ENCODE results near the gene PNRC1.
"Not testable (repeated sequence)": the region's sequence is repeated elsewhere in the genome, so short reads cannot be mapped to it uniquely, and the experiment has no call there.

The PNRC1 gene

DNA sequence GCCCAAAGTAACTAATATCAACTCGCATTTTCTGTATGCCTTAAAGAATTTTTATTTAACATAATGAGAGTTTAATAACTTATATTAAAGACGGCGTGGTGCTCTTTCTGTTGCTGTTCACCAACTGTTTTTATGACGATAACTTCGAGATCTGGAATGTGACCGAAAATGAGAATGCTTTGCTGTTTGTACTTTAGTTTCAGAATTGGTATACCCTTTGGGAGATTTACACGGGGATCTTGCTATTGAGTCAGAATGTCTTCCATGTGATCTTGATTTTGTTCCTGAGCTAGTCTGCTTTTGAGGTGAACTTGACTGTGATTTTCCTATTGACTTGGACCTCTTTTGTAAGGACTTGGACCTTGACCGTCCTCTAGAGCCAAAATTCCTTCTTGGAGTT is 17.9 kb downstream of the PNRC1 start:
- no peak for DNase-seq (ENCODE audit: low read depth in 2 of 3, low spot score in 2 of 3)

DNA sequence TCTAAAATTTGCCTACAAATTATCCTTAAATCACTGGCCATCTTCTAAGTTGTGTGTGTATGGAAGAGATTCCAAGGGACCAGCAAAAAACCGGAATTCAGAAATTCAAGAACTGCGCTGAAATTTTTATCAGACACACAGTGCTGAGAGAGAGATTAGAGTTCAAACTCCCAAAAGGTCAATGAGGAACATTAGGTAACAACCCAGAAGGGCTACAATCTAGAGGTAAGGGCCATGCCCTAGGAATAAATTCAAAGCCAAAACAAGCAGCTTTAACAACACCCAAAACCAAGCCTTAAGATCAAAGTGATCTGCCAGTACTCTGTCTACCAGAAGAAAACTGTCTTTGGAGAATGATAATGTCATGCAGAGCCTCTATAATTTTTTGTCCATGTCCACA is 19.6 kb downstream of the PNRC1 start:
- DNase-seq (ENCODE audit: low read depth in 2 of 3, low spot score in 2 of 3): no peak

DNA sequence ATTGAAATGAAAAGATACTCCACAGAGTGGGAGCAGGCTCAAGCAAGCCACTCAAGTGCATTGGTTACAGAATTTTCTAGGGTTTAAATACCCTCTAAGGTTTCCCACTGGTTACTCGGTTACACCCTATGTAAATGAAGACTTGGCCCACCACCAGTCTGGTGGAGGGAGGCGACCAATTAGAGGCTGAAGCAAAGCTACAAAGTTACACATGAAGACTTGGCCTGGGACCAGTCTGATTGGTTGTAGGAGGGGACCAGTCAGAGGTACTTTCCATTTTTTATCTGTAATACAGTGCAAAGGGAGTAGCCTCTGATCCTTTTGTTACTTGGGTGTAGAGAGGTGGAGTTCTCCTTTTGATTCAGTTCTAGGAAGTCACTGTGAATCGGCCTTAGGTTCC is 29.7 kb downstream of the PNRC1 start:
- no peak for DNase-seq (ENCODE audit: low read depth in 2 of 3, low spot score in 2 of 3)

DNA sequence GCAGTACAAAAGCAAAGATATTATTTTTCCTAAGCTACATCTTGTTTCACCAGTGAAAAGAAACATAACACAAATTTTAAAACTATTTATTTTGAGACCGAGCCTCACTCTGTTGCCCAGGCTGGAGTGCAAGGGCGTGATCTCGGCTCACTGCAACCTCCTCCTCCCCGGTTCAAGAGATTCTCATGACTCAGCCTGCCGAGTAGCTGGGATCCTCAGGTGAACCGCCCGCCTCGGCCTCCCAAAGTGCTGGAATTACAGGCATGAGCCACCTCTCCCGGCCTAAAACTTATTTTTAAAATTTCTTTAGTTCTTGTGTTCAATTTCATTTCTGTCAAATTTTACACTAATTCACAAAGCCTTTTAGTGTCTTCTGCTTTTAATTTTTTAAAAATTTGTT is 31.4 kb downstream of the PNRC1 start:
- DNase-seq (ENCODE audit: low read depth in 2 of 3, low spot score in 2 of 3): no peak

DNA sequence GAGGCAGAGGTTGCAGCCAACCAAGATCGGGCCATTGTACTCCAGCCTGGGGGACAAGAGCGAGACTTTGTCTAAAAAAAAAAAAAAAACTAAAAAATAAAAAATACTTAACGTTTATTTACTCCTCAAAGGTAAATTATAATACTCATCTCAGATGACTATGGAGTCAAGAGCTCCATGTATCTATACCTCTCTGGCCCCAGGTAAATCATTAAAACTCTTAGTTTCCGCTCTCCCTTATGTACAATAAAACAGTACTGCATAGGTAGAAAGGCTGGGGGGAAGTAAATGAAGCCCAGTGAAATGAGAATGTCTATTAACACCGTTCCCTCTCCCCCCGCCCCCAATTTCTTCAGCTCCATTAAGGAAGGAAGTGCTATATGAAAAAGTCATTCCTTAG is 36.2 kb downstream of the PNRC1 start:
- no peak for DNase-seq (ENCODE audit: low read depth in 2 of 3, low spot score in 2 of 3)

DNA sequence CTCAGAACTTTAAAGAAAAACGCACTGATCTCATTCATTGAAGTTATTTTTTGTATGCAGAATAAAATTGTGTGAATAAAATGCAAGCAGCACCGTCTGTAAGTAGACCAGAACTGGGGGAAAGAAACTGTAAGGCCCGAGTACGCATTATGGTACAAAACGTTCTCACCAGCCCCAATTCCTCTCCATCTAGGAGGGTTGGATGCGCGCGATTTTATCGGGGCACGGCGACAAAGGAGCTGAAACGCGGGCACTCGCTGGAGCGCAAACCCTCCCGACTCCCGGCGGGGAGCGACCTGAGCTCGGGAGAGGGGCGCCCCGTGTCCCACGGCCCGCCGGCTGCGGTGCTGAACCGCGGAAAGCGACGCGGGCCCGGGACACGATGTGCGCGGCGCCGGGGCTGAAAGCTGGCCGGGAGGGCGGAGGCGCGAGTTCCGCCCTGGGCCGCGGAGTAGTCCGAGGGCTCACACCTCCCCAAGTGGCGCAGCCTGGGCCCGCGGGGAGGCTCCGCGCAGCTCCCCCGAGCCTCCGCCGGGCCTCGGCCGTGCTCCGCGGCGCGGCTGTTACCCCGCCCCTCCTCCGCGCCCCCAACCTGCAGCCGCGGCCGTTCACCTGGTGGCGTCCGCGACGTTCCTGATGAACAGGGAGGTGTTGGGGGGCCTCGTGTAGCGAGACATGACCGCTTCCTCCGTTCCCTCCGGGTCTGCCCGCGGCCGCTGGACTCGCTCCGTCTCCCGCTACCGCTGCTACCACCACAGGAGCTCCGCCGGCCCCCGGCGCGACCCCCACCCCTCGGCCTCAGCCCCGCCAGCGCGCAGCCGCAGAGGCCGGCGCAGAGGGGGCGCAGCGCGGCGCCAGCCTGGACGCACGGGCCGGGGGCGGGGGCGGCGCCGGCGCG is 36.9 kb downstream of the PNRC1 start, which contains the start of gene SRSF12:
Gene SRSF12, minus strand, starts transcription at position 861 of the 898 bp plus-strand sequence. Its CDS starts 184 bp downstream, at position 677.
- peak; percentile 10 to 23 (median 19) for DNase-seq (ENCODE audit: low read depth in 2 of 3, low spot score in 2 of 3)

DNA sequence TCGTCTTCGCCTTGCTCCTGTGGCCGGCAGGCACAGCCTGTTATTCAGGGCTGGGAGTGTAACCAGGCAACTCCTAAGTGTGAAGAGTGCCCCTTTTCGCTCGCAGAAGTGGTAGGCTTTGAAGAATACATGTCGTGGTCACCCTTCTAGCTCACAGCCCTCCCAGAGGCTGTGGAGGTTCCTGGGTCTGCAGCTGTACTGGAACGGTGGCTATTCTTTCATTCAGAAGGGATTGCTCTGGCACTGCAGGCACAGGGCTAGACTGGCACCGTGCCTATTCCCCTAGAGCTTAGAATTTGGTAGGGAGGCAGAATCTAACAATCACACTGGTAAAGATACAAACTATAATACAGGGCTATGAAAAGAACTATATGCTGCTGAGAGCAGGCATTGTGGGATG is 38.4 kb downstream of the PNRC1 start:
- DNase-seq (ENCODE audit: low read depth in 2 of 3, low spot score in 2 of 3): no peak

DNA sequence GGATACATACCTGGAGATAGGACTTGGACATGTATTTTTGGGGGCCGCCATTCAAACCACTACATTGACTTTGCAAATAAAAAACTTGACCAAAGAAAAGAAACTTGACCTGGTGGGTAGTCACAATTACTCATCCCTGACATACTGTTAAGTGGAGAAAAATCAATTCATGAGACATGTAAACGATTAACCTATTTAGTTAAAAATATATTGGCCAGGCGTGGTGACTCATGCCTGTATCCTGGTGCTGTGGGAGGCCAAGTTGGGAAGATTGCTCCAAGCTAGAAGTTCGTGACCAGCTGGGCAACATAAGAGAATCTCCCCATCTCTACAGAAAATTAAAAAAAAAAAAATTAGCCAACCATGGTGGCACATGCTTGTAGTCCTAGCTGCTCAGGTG is 39.8 kb downstream of the PNRC1 start:
- DNase-seq (ENCODE audit: low read depth in 2 of 3, low spot score in 2 of 3): no peak

DNA sequence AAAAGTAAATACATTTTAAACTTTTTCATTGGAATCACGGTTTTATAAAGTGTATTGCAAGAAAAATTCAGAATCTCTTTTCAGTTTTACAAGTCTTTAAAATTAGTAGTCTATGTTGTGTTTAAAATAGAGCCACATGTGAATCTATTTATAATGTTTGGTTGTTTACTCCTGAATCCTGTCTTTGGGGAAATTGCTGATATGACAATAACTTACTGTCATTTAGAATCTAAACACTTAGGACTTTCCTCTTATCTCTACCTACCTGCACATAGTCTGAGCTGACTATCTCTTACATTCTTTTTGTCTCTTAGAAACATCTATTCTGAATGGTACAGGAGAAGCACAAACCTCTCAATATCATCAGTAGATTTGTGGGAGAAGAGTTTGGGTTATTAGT is 41.4 kb downstream of the PNRC1 start:
- no peak for DNase-seq (ENCODE audit: low read depth in 2 of 3, low spot score in 2 of 3)

DNA sequence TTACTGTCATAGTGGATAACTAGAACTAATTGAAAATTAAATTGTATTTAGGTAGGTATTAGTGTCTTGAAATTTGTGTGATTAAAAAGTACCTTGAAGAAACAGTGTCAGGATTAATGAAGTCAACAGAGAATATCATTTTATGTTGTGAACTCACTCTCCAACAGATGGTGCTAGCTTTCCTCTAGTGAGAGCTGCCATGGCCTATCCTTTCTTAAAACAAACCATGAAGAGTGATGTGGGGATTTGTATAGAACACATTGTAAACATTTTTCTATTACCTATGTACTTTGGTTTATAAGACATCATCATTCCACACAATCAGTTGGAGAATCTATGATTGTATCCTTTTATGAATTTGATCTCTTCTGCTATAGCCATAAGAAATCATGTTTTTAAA is 42.1 kb downstream of the PNRC1 start:
- no peak for DNase-seq (ENCODE audit: low read depth in 2 of 3, low spot score in 2 of 3)

DNA sequence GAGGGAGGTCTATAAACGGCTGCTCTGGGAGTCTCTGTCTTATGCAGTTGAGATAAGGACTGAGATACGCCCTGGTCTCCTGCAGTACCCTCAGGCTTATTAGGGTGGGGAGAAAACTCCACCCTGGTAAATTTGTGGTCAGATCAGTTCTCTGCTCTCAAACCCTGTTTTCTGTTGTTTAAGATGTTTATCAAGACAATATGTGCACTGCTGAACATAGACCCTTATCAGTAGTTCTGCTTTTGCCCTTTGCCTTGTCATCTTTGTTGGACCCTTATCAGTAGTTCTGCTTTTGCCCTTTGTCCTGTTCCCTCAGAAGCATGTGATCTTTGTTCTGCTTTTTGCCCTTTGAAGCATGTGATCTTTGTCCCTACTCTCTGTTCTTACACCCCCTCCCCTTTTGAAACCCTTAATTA is 47.7 kb downstream of the PNRC1 start:
- DNase-seq (ENCODE audit: low read depth in 2 of 3, low spot score in 2 of 3): not testable (repeated sequence)

DNA sequence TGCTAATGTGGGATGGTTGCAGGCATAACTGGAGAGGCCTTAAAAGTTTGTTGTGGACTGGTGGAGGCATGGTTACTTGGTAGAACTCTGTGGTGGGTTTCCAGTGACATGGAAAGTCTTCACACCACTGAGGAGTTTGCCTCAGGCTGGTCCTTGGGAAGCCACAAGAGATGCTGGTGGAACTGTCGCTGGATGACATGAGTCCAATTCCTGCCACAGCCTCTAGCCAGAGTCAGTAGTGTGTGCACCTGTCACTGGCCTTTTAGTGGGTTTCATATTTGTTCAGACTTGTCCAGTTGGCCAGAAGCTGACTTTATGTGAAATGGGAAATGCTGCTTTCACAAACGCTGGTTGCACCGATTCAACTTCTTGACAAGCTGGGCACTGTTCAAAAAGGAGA is 51.0 kb downstream of the PNRC1 start:
- DNase-seq (ENCODE audit: low read depth in 2 of 3, low spot score in 2 of 3): no peak

DNA sequence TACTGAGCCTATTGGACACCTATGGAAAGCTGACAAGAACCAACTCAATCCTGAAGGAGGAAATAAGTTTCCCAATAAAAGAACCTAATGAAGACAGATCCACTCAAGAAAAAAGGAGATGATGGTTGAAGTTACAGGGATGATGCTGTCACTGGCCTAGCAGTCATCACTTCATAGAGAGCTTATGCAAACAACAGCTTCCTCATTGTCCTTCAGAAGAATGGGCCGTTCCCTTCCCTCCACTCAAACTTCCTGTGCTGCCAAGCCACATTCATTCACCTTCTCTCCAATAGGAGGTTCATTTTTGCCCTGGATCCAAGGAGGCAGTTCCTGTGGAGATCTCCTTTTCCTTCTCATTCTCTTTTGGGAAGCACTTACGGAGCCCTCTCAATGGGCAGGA is 51.5 kb downstream of the PNRC1 start:
- no peak for DNase-seq (ENCODE audit: low read depth in 2 of 3, low spot score in 2 of 3)

DNA sequence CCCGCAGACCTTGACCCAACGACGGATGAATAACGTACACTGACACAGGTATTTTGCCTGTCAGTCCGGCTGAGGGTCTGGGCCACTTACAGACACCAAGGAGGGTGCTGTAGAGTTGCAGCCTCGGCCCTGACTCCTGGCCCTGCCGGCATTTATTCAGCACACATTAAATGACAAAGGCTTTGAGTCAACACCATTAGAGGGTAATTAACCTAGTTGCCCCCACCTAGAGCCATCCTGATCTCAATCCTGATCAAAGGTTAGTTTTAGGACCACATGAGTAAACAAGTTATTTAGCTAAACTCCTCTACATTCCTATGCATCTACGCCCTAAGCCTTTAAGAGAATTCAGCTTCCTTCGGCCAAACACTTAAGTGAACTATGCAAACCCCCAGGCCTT is 53.4 kb downstream of the PNRC1 start:
- DNase-seq (ENCODE audit: low read depth in 2 of 3, low spot score in 2 of 3): no peak

DNA sequence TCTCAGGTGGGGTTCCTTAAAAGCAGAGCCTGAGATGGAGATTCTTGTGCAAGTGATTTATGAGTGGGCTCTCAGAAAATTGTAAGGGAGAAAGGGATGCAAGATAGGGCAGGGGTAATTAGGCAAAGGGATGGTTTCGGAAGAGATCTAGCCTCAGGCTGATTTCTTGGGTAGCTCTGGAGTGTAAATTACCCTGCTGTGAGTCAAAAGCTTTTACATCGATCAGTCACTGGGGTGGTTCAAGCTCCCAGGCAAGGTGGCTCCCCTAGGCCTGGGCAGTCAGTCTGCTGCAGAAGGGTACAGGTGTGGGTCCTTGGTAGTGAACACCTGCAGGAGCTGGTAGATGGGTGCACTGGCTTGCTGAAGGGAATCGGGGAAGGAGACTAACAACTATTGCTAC is 54.2 kb downstream of the PNRC1 start:
- no peak for DNase-seq (ENCODE audit: low read depth in 2 of 3, low spot score in 2 of 3)

Data from activated CD8-positive, alpha-beta memory T cell treated with anti-CD3 and anti-CD28 coated beads for 48 hours (primary cell).